NCI-H1105 (cell line): Measurements from ENCODE around the gene NSD1.

Experiments
- DNase-seq: peaks from one replicate; lab custom pipeline; 2025; lab: John Stamatoyannopoulos, UW

Gene NSD1

GRCh38 chr5:177349762-177350161, 216.2 kb downstream of the NSD1 start:
- no peak for DNase-seq
